Raji (cell line): Measurements from ENCODE around the gene YY1.

ENCODE experiments used
- POLR2A ChIP-seq: IDR thresholded peaks from 2 replicates; pipeline ENCODE4 v1.6.1; 2011; ENCODE audit warnings: low read depth, low read length, control low read depth; ENCODE audit not compliant: insufficient read depth

Gene YY1

GRCh38 chr14:100295376-100296105 is 56.6 kb downstream of the YY1 start:
- TF ChIP-seq POLR2A, result no peak

GRCh38 chr14:100296106-100296651 is 57.2 kb downstream of the YY1 start:
- no peak for TF ChIP-seq POLR2A

- no peak for TF ChIP-seq POLR2A
These were observed 58.7 kb downstream of the YY1 start for GRCh38 chr14:100297320-100298300.

GRCh38 chr14:100298551-100299237 is 59.8 kb downstream of the YY1 start:
- no peak for TF ChIP-seq POLR2A

GRCh38 chr14:100299238-100299560 is 60.3 kb downstream of the YY1 start:
- no peak for TF ChIP-seq POLR2A

- TF ChIP-seq POLR2A, result no peak
These were observed 63.7 kb downstream of the YY1 start for GRCh38 chr14:100302616-100303015.

- no peak for TF ChIP-seq POLR2A
These were observed 64.2 kb downstream of the YY1 start for GRCh38 chr14:100303179-100303578.

- TF ChIP-seq POLR2A, result no peak
These were observed 65.0 kb downstream of the YY1 start for GRCh38 chr14:100303925-100304324.

GRCh38 chr14:100304825-100305323 is 65.9 kb downstream of the YY1 start:
- TF ChIP-seq POLR2A, result no peak

GRCh38 chr14:100305324-100306100 is 66.6 kb downstream of the YY1 start:
- TF ChIP-seq POLR2A, result no peak

- no peak for TF ChIP-seq POLR2A
These were observed 67.4 kb downstream of the YY1 start, which contains the start of gene SLC25A29 for GRCh38 chr14:100306101-100306997. SLC25A29 (minus strand) TSS chr14:100306444; CDS start chr14:100306232, 212 bp downstream.

GRCh38 chr14:100306998-100307765 is 68.2 kb downstream of the YY1 start:
- no peak for TF ChIP-seq POLR2A
